ENCODE data around the gene USP32.
"Not testable (repeated sequence)": the region's sequence is repeated elsewhere in the genome, so short reads cannot be mapped to it uniquely, and the experiment has no call there.

Gene USP32

GRCh38 chr17:60392042-60392844 is at the start of gene USP32:
USP32 (minus strand) TSS chr17:60392133; CDS start chr17:60391939, 194 bp downstream.
- TF ChIP-seq, protein P1, sequence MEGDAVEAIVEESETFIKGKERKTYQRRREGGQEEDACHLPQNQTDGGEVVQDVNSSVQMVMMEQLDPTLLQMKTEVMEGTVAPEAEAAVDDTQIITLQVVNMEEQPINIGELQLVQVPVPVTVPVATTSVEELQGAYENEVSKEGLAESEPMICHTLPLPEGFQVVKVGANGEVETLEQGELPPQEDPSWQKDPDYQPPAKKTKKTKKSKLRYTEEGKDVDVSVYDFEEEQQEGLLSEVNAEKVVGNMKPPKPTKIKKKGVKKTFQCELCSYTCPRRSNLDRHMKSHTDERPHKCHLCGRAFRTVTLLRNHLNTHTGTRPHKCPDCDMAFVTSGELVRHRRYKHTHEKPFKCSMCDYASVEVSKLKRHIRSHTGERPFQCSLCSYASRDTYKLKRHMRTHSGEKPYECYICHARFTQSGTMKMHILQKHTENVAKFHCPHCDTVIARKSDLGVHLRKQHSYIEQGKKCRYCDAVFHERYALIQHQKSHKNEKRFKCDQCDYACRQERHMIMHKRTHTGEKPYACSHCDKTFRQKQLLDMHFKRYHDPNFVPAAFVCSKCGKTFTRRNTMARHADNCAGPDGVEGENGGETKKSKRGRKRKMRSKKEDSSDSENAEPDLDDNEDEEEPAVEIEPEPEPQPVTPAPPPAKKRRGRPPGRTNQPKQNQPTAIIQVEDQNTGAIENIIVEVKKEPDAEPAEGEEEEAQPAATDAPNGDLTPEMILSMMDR (IDR thresholded peaks at IDR 0.05; ENCODE audit: extremely low read depth, insufficient read depth, missing control alignments): peak; percentile 14
- in situ Hi-C loops (cut with MboI; ENCODE audit: low pct_unique_long_range_greater_than_20kb, low sequenced_read_pairs, unreplicated experiment): no loop called here
- peak; percentile 94 for DNase-seq (ENCODE audit: low spot score)

DNA sequence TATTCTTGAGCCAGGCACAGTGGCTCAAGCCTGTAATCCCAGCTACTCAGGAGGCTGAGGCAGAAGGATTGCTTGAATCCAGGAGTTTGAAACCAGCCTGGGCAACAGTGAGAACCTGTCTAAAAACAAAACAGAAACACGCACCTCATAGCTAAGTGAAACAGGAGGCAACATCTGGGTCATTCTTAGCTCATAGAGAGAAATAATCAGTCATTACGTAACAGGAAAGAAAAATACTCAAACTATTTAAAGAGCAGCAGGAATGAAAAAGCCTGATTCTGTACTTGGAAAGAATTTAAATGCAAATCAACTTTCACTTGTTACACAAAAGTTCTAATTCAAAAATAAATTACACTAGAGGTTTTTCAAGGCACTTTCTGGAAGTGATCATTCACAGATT is 47.6 kb upstream of the USP32 start:
- TF ChIP-seq, protein P1 (IDR thresholded peaks at IDR 0.05; ENCODE audit: extremely low read depth, insufficient read depth, missing control alignments): no peak
- peak; percentile 53 for DNase-seq (ENCODE audit: low spot score)
- in situ Hi-C loops (cut with MboI; ENCODE audit: low pct_unique_long_range_greater_than_20kb, low sequenced_read_pairs, unreplicated experiment): no loop called here

GRCh38 chr17:60436676-60437075 is 44.7 kb upstream of the USP32 start:
- in situ Hi-C loops (cut with MboI; ENCODE audit: low pct_unique_long_range_greater_than_20kb, low sequenced_read_pairs, unreplicated experiment): no loop called here
- no peak for DNase-seq (ENCODE audit: low spot score)
- TF ChIP-seq, protein P1 (IDR thresholded peaks at IDR 0.05; ENCODE audit: extremely low read depth, insufficient read depth, missing control alignments): no peak

- in situ Hi-C loops (cut with MboI; ENCODE audit: low pct_unique_long_range_greater_than_20kb, low sequenced_read_pairs, unreplicated experiment): no loop called here
- TF ChIP-seq, protein P1 (IDR thresholded peaks at IDR 0.05; ENCODE audit: extremely low read depth, insufficient read depth, missing control alignments): peak; percentile 91
- DNase-seq (ENCODE audit: low spot score): peak; percentile 72
These were observed 43.6 kb upstream of the USP32 start for GRCh38 chr17:60435244-60436167.

- in situ Hi-C loops (cut with MboI; ENCODE audit: low pct_unique_long_range_greater_than_20kb, low sequenced_read_pairs, unreplicated experiment); DNase-seq (ENCODE audit: low spot score): not testable (repeated sequence)
These were observed 41.4 kb upstream of the USP32 start for GRCh38 chr17:60433021-60433997.

GRCh38 chr17:60430561-60430960 is 38.6 kb upstream of the USP32 start:
- DNase-seq (ENCODE audit: low spot score); in situ Hi-C loops (cut with MboI; ENCODE audit: low pct_unique_long_range_greater_than_20kb, low sequenced_read_pairs, unreplicated experiment): not testable (repeated sequence)

DNA sequence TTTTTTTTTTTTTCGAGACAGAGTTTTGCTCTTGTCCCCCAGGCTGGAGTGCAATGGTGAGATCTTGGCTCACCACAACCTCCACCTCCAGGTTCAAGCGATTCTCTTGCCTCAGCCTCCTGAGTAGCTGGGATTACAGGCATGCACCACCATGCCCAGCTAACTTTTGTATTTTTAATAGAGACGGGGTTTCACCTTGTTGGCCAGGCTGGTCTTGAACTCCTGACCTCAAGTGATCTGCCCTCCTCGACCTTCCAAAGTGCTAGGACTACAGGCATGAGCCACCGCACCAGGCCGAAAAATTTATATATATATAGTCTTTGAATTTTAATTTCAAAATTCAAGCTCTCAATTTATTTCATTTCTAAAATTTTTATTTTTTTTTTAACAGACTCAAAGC is 36.6 kb upstream of the USP32 start:
- in situ Hi-C loops (cut with MboI; ENCODE audit: low pct_unique_long_range_greater_than_20kb, low sequenced_read_pairs, unreplicated experiment); DNase-seq (ENCODE audit: low spot score): not testable (repeated sequence)

Measured in GM13977 (cell line).